ENCODE results near the gene CUL4A. TPM values are rescaled to one million over a fixed set of nuclear protein-coding genes. Genes with fewer than 3 reads are reported as not detected.
"Not testable (repeated sequence)": the region's sequence is repeated elsewhere in the genome, so short reads cannot be mapped to it uniquely, and the experiment has no call there.

CUL4A gene
- total RNA-seq, 1 donor from 2014 or later: 143 TPM

GRCh38 chr13:113263016-113263415, 53.6 kb downstream of the CUL4A start:
- intact Hi-C loops (cut with DNase I); DNase-seq (ENCODE audit: missing footprints); ATAC-seq: not testable (repeated sequence)

GRCh38 chr13:113267642-113268405, 58.4 kb downstream of the CUL4A start:
- ATAC-seq: peak; percentile 26

GRCh38 chr13:113272031-113272430, 62.6 kb downstream of the CUL4A start:
- DNase-seq (ENCODE audit: missing footprints) (no peak), ATAC-seq (no peak)
- intact Hi-C loops (cut with DNase I): no loop called here

More at GRCh38 chr13:113267642-113268405, 58.4 kb downstream of the CUL4A start:
- DNase-seq (ENCODE audit: missing footprints): no peak
- intact Hi-C loops (cut with DNase I): no loop called here

- ATAC-seq (peak; percentile 29), DNase-seq (ENCODE audit: missing footprints) (no peak)
- intact Hi-C loops (cut with DNase I): no loop called here
Observed at GRCh38 chr13:113272701-113273181, 63.3 kb downstream of the CUL4A start.

GRCh38 chr13:113273321-113273720, 63.9 kb downstream of the CUL4A start:
- ATAC-seq: no peak
- DNase-seq (ENCODE audit: missing footprints): no peak
- intact Hi-C loops (cut with DNase I): no loop called here

- no peak for ATAC-seq
Observed at GRCh38 chr13:113273851-113274590, 64.6 kb downstream of the CUL4A start.

GRCh38 chr13:113274721-113275120, 65.3 kb downstream of the CUL4A start:
- ATAC-seq: no peak
- no peak for DNase-seq (ENCODE audit: missing footprints)
- intact Hi-C loops (cut with DNase I): loop anchor here (5.0 kb wide), 1 partner anchor 118 kb away; no protein-coding TSS in a partner anchor

More at GRCh38 chr13:113273851-113274590, 64.6 kb downstream of the CUL4A start:
- no peak for DNase-seq (ENCODE audit: missing footprints)
- intact Hi-C loops (cut with DNase I): no loop called here

GRCh38 chr13:113275387-113275786, 66.0 kb downstream of the CUL4A start:
- intact Hi-C loops (cut with DNase I): loop anchor here (5.0 kb wide), 1 partner anchor 117 kb away; no protein-coding TSS in a partner anchor
- DNase-seq (ENCODE audit: missing footprints) (no peak), ATAC-seq (no peak)

GRCh38 chr13:113280126-113280525, 70.7 kb downstream of the CUL4A start:
- ATAC-seq (no peak), DNase-seq (ENCODE audit: missing footprints) (no peak)
- intact Hi-C loops (cut with DNase I): no loop called here

- intact Hi-C loops (cut with DNase I): no loop called here
- ATAC-seq (no peak), DNase-seq (ENCODE audit: missing footprints) (no peak)
Observed at GRCh38 chr13:113283904-113284303, 74.5 kb downstream of the CUL4A start.

- DNase-seq (ENCODE audit: missing footprints) (no peak), ATAC-seq (no peak)
- intact Hi-C loops (cut with DNase I): no loop called here
Observed at GRCh38 chr13:113288880-113289279, 79.5 kb downstream of the CUL4A start.

- ATAC-seq: no peak
- intact Hi-C loops (cut with DNase I): no loop called here
- DNase-seq (ENCODE audit: missing footprints): no peak
Observed at GRCh38 chr13:113291129-113291528, 81.7 kb downstream of the CUL4A start.

- ATAC-seq: no peak
- no peak for DNase-seq (ENCODE audit: missing footprints)
- intact Hi-C loops (cut with DNase I): no loop called here
Observed at GRCh38 chr13:113292021-113292862, 82.8 kb downstream of the CUL4A start.

- DNase-seq (ENCODE audit: missing footprints) (no peak), ATAC-seq (no peak)
- intact Hi-C loops (cut with DNase I): no loop called here
Observed at GRCh38 chr13:113293686-113294085, 84.3 kb downstream of the CUL4A start.

- ATAC-seq: no peak
- intact Hi-C loops (cut with DNase I): no loop called here
- DNase-seq (ENCODE audit: missing footprints): no peak
Observed at GRCh38 chr13:113295776-113296175, 86.4 kb downstream of the CUL4A start.

GRCh38 chr13:113296823-113297369, 87.5 kb downstream of the CUL4A start, which contains the start of gene LAMP1:
TSS of gene LAMP1 (plus strand) at chr13:113297239. CDS start at chr13:113297435, 196 bp downstream.
- peak; percentile 99 for DNase-seq (ENCODE audit: missing footprints)
- intact Hi-C loops (cut with DNase I): no loop called here
- ATAC-seq: peak; percentile 96

- intact Hi-C loops (cut with DNase I): no loop called here
- DNase-seq (ENCODE audit: missing footprints) (peak; percentile 74), ATAC-seq (no peak)
Observed at GRCh38 chr13:113297370-113298042, 88.1 kb downstream of the CUL4A start.

Measured in Right ventricle myocardium inferior (tissue), 1 donor.